GM19025 (cell line): ENCODE measurements around the gene SP6.

Experiments
- ATAC-seq: cut with Tn5 transposase; IDR thresholded peaks from one replicate; pipeline ENCODE4 v1.9.1; 2021; ENCODE audit warnings: mild to moderate bottlenecking, low read depth, moderate library complexity; ENCODE audit not compliant: unreplicated experiment

The SP6 gene

GRCh38 chr17:47850692-47851573, at the start of gene SP6:
TSS of gene SP6 (minus strand) at chr17:47851163. CDS start at chr17:47848429, 2,734 bp downstream.
- ATAC-seq: no peak

- ATAC-seq: no peak
Observed at GRCh38 chr17:47899643-47900042, 48.7 kb upstream of the SP6 start.

GRCh38 chr17:47898241-47898640, 47.3 kb upstream of the SP6 start:
- no peak for ATAC-seq

GRCh38 chr17:47897561-47897960, 46.6 kb upstream of the SP6 start:
- ATAC-seq: no peak

GRCh38 chr17:47896672-47897490, 45.9 kb upstream of the SP6 start:
- ATAC-seq: no peak

GRCh38 chr17:47895856-47896671, 45.1 kb upstream of the SP6 start, which contains the start of gene SP2:
TSS of gene SP2 (plus strand) at chr17:47896236. CDS start at chr17:47896287, 51 bp downstream.
- peak; percentile 85 for ATAC-seq

- ATAC-seq: no peak
Observed at GRCh38 chr17:47895347-47895855, 44.4 kb upstream of the SP6 start.

- no peak for ATAC-seq
Observed at GRCh38 chr17:47894498-47895346, 43.8 kb upstream of the SP6 start.

GRCh38 chr17:47891545-47892088, 40.7 kb upstream of the SP6 start:
- ATAC-seq: no peak

GRCh38 chr17:47889734-47890529, 39.0 kb upstream of the SP6 start:
- ATAC-seq: no peak

- no peak for ATAC-seq
Observed at GRCh38 chr17:47888293-47888692, 37.3 kb upstream of the SP6 start.

GRCh38 chr17:47884905-47885730, 34.2 kb upstream of the SP6 start:
- no peak for ATAC-seq

- no peak for ATAC-seq
Observed at GRCh38 chr17:47884427-47884740, 33.4 kb upstream of the SP6 start.

GRCh38 chr17:47883589-47884426, 32.8 kb upstream of the SP6 start:
- no peak for ATAC-seq

GRCh38 chr17:47882695-47883588, 32.0 kb upstream of the SP6 start:
- ATAC-seq: no peak

- no peak for ATAC-seq
Observed at GRCh38 chr17:47882247-47882646, 31.3 kb upstream of the SP6 start.
